B cell (primary cell): ENCODE measurements around the gene CAMK2G. TPM values are rescaled to one million over a fixed set of nuclear protein-coding genes. Genes with fewer than 3 reads are reported as not detected.
A peak's percentile ranks its signal among the peaks of the same experiment; 100 is the strongest.

Experiments
- ATAC-seq: fragments of 200-7000 bp; cut with Tn5 transposase; one replicate; pipeline ENCODE4 v1.10.0; 2021; ENCODE audit warnings: low read depth, mild to moderate bottlenecking, moderate number of reproducible peaks, moderate library complexity
- CTCF ChIA-PET: fragments of 350-600 bp; sonication (Branson Sonifier 250); formaldehyde crosslinking; loops from one replicate; lab custom pipeline; 2021; ENCODE audit warnings: antibody characterized with exemption, inconsistent platforms; lab: Charles Lee
- POLR2A ChIA-PET: fragments of 350-600 bp; sonication (Branson Sonifier 250); formaldehyde crosslinking; loops from one replicate; lab custom pipeline; 2021; ENCODE audit warnings: antibody characterized with exemption; lab: Charles Lee
- DNase-seq: peaks from one replicate; pipeline ENCODE4 v3.0.0; 2013
- H2AFZ ChIP-seq: 2 replicates; pipeline ENCODE4 v1.6.1; 2012; ENCODE audit warnings: mild to moderate bottlenecking, low read depth, low read length; ENCODE audit not compliant: insufficient read depth, poor library complexity, severe bottlenecking
- H3K27ac ChIP-seq, 2 donors: 1 replicate in 1 of 2; 2 replicates in 1 of 2; pipeline ENCODE4 v1.5.1; 2012 to 2013; ENCODE audit warnings: low read length in 2 of 2, mild to moderate bottlenecking in 2 of 2, moderate library complexity in 1 of 2
- H3K27me3 ChIP-seq, 4 experiments: fragments of 200-600 bp in 1 of 4; sonication (generic) in 1 of 4; replicated peaks in 1 of 4; 1 replicate in 2 of 4; 2 replicates in 2 of 4; pipeline versions ENCODE4 v1.6.1 to v1.7.0; 2013 to 2016; ENCODE audit warnings: low read length in 3 of 4, mild to moderate bottlenecking in 2 of 4, mixed read lengths in 1 of 4, moderate library complexity in 1 of 4; ENCODE audit not compliant: insufficient read depth in 4 of 4, control insufficient read depth in 3 of 4; ENCODE audit errors: control extremely low read depth in 1 of 4
- H3K36me3 ChIP-seq, 2 experiments: replicated peaks in 1 of 2; 1 replicate in 1 of 2; 2 replicates in 1 of 2; pipeline versions ENCODE4 v1.6.1 to v1.7.1; 2013; ENCODE audit warnings: low read length in 1 of 2; ENCODE audit not compliant: insufficient read depth in 2 of 2, control insufficient read depth in 1 of 2; ENCODE audit errors: control extremely low read depth in 1 of 2, extremely low read depth in 1 of 2
- H3K4me1 ChIP-seq, 2 donors: fragments of 200-600 bp in 1 of 2; sonication (generic) in 1 of 2; 1 replicate in 1 of 2; 2 replicates in 1 of 2; pipeline versions ENCODE4 v1.5.1 to v1.6.1; 2013 to 2017; ENCODE audit warnings: low read length in 2 of 2; ENCODE audit not compliant: control insufficient read depth in 2 of 2, insufficient read depth in 2 of 2
- H3K4me2 ChIP-seq: replicated peaks from 2 replicates; pipeline ENCODE3; 2012; ENCODE audit warnings: mild to moderate bottlenecking, low read depth, low read length; ENCODE audit not compliant: poor library complexity, severe bottlenecking
- H3K4me3 ChIP-seq, 5 experiments: fragments of 200-600 bp in 1 of 5; sonication (generic) in 1 of 5; 1 replicate in 3 of 5; 2 replicates in 2 of 5; pipeline versions ENCODE4 v1.5.1 to v1.7.0; 2011 to 2016; ENCODE audit warnings: low read length in 4 of 5, mild to moderate bottlenecking in 4 of 5, low read depth in 2 of 5, control low read depth in 1 of 5, moderate library complexity in 1 of 5; ENCODE audit not compliant: insufficient read depth in 1 of 5; ENCODE audit errors: control extremely low read depth in 1 of 5, extremely low read depth in 1 of 5
- H3K79me2 ChIP-seq: fragments of 200-600 bp; sonication (generic); one replicate; pipeline ENCODE4 v1.6.0; 2016; ENCODE audit warnings: low read length; ENCODE audit not compliant: control insufficient read depth, insufficient read depth
- H3K9ac ChIP-seq: fragments of 200-600 bp; sonication (generic); 2 replicates; pipeline ENCODE4 v1.6.1; 2017; ENCODE audit warnings: mild to moderate bottlenecking, low read length, moderate library complexity
- H3K9me3 ChIP-seq, 3 donors: one replicate each; pipeline versions ENCODE4 v1.6.1 to v1.7.1; 2013; ENCODE audit warnings: low read length in 2 of 3; ENCODE audit not compliant: control insufficient read depth in 2 of 3, insufficient read depth in 1 of 3; ENCODE audit errors: control extremely low read depth in 1 of 3
- H4K20me1 ChIP-seq: 2 replicates; pipeline ENCODE4 v1.6.0; 2012; ENCODE audit warnings: mild to moderate bottlenecking, low read length; ENCODE audit not compliant: insufficient read depth, control insufficient read depth, poor library complexity, severe bottlenecking
- H3K27ac Mint-ChIP-seq: one replicate; pipeline ENCODE4 v1.8.0; 2021; ENCODE audit warnings: mixed read lengths
- H3K27me3 Mint-ChIP-seq: one replicate; pipeline ENCODE4 v1.8.0; 2021; ENCODE audit warnings: mixed read lengths
- H3K4me1 Mint-ChIP-seq: one replicate; pipeline ENCODE4 v1.8.0; 2021; ENCODE audit warnings: mixed read lengths
- H3K4me3 Mint-ChIP-seq: one replicate; pipeline ENCODE4 v1.8.0; 2021; ENCODE audit warnings: mixed read lengths
- H3K9me3 Mint-ChIP-seq: one replicate; pipeline ENCODE4 v1.8.0; 2022; ENCODE audit warnings: mixed read lengths; ENCODE audit not compliant: insufficient read depth
- CTCF ChIP-seq: fragments of 200-600 bp; IDR thresholded peaks from one replicate; pipeline ENCODE4 v1.8.0; 2022; ENCODE audit warnings: antibody characterized with exemption, mild to moderate bottlenecking
- EZH2 ChIP-seq: IDR thresholded peaks from 2 replicates; pipeline ENCODE4 v1.6.1; 2012; ENCODE audit warnings: borderline replicate concordance, low read depth, mild to moderate bottlenecking, moderate library complexity, low read length; ENCODE audit not compliant: insufficient read depth, poor library complexity, severe bottlenecking
- WGBS: methylation state at CpG from one replicate; pipeline ENCODE4 v1.1.5; 2013; ENCODE audit warnings: missing lambda C conversion rate; ENCODE audit not compliant: insufficient coverage; 5-methylcytosine and 5-hydroxymethylcytosine counted together
- intact Hi-C: fragments of 100-400 bp; cut with micrococcal nuclease; formaldehyde crosslinking; loops from one replicate; pipeline ENCODE4 v1.10.0; 2022
- polyA plus RNA-seq: library from polyadenylated mRNA; depleted of rRNA; stranded (reverse); fragments of >200 nt; gene quantifications from 2 replicates; pipeline ENCODE4 v1.2.3, GENCODE V29; 2012
- total RNA-seq, 2 donors: library from RNA; stranded (reverse); fragments of 120-200 nt in 1 of 2; gene quantifications; 1 replicate in 1 of 2; 2 replicates in 1 of 2; pipeline versions ENCODE4 v1.2.3 to v1.2.4, GENCODE V29; 2013 to 2022

CAMK2G gene
- total and polyA plus RNA-seq, 2 donors (not counting 1 experiment from before 2014, with no cell fraction given), result 42.7 to 48.7 TPM

GRCh38 chr10:73907841-73908517 lies 33.6 kb upstream of the CAMK2G start:
- no peak overlapping the region for H2AFZ ChIP-seq
- H3K4me3 ChIP-seq, result no peak overlapping the region
- Mint-ChIP-seq H3K4me1 (peaks cover 34% of the 10 kb centered on the region), H3K27ac (no peak overlapping the region), H3K27me3 (peaks cover 35% of the 10 kb centered on the region), H3K9me3 (no peaks in the 10 kb centered on the region), H3K4me3 (peak overlapping the region; percentile 16)
- H3K9ac ChIP-seq, result no peak overlapping the region
- H3K4me1 ChIP-seq, result peaks cover 23 to 35% of the 10 kb centered on the region in 2 donors
- no peaks in the 10 kb centered on the region for H3K79me2 ChIP-seq
- no peaks in the 10 kb centered on the region for H3K9me3 ChIP-seq
- H3K27ac ChIP-seq, result no peak overlapping the region
- ChIA-PET CTCF (interaction anchor here (1.4 kb wide), 1 partner anchor 32 kb away, joined by 3 read pairs; no protein-coding TSS in a partner anchor), POLR2A (interaction anchor here (0.6 kb wide), 1 partner anchor 46 kb away, joined by 7 read pairs; no protein-coding TSS in a partner anchor)
- whole genome bisulfite sequencing, result 54% methylated on average over 3 of the region's 6 CpGs
- ATAC-seq (no peak), DNase-seq (no peak)
- no peak overlapping the region for H3K4me2 ChIP-seq
- no peaks in the 10 kb centered on the region for H4K20me1 ChIP-seq
- H3K27me3 ChIP-seq, result peaks cover 0 to 43% (median 24%) of the 10 kb centered on the region in 4 experiments
- intact Hi-C loops, result no loop called here
- TF ChIP-seq EZH2, result no peak
- no peak for TF ChIP-seq CTCF
- H3K36me3 ChIP-seq, result no peaks in the 10 kb centered on the region
